Measurements from ENCODE around the gene INPP5F.
"Not testable (repeated sequence)": the region's sequence is repeated elsewhere in the genome, so short reads cannot be mapped to it uniquely, and the experiment has no call there.

The INPP5F gene

DNA sequence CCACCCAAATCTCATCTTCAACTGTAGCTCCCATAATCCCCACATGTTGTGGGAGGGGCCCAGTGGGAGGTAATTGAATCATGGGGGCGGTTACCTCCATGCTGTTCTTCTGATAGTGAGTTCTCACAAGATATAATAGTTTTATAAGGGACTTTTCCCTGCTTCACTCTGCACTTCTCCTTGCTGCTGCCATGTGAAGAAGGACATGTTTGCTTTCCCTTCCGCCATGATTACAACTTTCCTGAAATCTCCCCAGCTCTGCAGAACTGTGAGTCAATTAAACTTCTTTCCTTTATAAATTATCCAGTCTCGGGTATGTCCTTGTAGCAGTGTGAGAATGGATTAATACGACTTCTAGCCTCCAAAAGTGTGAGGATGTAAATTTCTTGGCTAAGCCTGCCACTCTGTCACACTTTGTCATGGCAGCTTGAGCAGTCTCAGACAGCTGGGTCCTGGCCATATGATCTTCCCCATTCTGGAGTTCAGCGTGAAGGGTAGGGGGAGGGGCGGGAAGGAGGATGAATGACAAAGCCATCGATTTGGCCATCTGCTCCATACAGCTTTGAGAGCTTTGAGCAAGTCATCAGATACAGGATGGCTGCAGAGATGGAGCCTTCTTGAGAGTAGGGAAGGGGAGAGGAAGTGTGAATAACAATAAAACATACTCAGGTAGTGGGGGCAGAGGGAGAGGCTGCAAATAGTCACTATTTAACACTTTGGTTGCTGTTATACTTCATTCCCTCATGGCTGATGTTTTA is 19.1 kb upstream of the INPP5F start:
- in situ Hi-C loops (cut with MboI; ENCODE audit: low sequenced_read_pairs): no loop called here

DNA sequence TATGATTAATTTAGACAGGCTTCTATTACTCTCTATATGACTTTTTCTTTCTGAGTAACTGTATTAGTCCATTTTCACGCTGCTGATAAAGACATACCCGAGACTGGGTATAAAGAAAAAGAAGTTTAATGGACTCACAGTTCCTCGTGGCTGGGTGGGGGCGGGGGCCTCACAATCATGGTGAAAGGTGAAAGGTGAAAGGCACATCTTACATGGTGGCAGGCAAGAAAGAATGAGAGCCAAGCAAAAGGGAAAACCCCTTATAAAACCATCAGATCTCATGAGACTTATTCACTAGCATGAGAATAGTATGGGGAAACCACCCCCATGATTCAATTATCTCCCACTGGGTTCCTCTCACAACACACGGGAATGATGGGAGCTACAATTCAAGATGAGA is 18.5 kb upstream of the INPP5F start:
- in situ Hi-C loops (cut with MboI; ENCODE audit: low sequenced_read_pairs): not testable (repeated sequence)

DNA sequence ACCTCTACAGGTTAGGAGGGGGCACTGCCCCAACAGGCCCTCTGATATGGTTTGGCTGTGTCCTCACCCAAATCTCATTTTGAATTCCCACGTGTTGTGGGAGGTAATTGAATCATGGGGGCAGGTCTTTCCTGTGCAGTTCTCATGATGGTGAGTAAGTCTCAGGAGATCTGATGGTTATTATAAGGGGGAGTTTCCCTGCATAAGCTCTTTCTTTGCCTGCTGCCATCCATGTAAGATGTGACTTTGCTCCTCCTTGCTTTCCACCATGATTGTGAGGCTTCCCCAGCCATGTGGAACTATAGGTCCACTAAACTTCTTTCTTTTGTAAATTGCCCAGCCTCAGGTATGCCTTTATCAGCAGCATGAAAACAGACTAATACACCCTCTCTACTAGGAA is 14.9 kb upstream of the INPP5F start:
- in situ Hi-C loops (cut with MboI; ENCODE audit: low sequenced_read_pairs): not testable (repeated sequence)

DNA sequence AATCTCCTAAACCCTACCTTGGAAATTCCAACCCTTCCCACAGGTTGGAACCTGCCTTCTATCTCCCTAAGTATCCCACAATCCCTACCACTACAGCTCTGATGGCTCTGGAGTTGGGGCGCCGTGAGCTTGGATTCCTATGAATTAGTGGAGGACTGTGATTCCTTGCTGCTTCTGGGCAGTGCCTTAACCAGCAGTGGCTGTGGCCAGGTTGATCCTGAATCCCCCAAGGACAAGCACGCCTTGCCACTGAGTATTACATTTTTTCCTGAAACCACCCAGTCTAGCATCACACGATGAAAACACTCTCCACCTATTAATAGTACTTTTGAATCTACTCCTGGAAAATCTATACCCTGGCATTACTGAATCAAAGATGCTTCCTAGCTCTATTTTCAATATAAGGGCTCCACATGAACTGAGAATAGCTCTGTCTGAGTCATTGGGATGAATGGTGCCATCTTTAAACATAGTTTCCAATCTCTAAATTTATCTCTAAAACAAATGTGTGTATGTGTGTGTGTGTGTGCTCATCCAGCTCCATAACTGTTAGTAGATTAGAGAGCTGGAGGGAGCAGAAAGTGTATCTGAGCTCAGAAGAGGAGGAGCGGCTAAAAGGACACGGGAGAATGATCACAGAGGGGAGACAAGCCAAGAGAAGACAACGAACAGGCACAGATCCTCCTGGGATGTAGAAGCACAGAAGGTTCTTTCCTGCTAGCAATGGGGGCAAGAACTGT is 11.9 kb upstream of the INPP5F start:
- in situ Hi-C loops (cut with MboI; ENCODE audit: low sequenced_read_pairs): no loop called here

DNA sequence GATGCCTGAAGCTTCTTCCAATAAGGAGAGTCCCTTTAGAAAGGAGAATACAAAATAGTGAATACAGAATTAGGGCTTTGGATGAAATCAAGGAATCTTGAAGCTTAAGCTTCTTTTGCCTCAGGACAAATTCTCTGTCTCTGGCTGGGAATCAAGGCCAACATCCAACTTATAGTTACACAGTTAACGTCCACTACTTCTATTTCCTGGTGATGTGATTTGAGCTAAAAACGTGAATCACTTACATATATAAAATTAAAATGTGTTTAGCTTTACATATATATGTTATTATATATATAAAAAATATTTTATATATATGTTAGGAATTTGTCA is 11.4 kb upstream of the INPP5F start:
- in situ Hi-C loops (cut with MboI; ENCODE audit: low sequenced_read_pairs): no loop called here

DNA sequence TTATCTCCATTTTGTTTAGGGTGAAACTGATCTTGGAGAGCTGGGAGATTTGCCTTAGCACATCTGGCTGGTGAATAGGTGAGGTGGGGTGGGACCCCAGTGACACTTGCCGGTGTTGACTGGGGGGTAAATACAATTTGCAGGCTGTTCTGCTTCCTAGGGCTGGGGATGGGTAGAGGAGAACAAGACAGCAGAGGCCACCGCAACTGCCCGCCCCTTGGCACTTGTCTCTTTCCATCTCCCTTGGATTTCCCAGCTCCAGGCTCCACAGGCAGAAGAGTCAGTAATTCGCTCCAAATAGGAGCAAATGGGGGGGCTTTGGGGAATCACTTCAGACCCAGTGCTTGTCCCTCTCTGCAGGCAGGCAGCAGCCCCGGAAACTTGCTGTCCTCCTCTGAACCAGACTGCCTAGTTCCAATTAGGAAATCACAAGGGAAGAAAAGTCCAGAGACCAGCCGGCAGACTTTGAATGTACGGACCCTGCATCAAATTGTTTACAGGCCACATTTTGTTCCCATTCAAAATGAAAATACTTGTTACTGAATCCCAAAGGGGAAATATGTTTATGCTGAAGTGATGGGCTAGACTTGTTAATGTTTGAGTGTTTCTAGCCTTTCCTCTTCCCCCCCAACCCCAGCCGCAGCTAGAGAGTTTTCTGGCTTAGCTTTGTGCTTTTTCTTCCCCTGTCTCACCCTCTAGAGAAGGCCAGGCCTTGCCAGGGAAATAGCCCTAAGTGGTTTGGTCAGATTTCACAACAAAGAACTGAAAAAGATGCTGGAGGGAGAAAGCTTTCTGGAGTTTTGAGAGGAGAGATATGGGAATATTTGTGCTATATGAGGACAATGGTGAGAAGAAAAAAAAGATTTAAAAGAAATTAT is 10.0 kb upstream of the INPP5F start:
- in situ Hi-C loops (cut with MboI; ENCODE audit: low sequenced_read_pairs): no loop called here

DNA sequence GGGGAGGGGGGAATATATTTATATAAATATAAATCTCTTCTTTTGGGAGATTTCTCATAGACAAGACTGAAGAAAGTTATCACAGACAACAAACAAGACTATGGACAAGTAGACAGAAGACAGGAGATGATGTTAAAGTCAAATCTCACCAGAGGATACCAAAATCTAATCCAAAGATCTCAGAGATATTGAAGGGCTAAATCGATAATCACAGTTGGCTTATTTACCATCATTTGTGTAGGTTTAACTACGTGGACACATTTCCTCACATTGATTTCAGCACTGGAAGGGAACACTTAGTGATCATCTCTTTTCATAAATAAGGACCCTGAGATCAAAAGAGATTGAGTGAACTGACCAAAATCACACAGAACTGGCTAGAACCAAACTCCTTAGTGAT is 2.7 kb upstream of the INPP5F start:
- in situ Hi-C loops (cut with MboI; ENCODE audit: low sequenced_read_pairs): no loop called here

DNA sequence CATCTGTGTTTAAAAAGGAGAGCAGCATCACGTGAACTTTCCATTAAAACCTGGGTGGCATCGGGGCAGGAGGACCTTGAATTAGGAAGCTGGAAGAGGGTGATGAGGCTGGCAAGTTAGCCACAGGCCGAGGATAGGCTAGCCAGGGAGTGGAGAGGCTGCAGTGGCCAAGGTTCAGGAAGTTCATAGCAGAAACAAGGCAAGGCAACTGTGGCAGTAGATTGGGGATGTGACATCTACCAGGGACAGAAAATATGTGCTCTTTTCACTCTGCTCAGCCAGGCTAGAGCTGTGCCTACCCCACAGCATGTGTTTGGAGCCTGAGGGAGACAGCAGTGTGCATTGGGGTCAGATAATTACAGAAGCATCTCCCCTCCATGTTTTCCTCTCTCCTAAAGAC is 2.2 kb upstream of the INPP5F start:
- in situ Hi-C loops (cut with MboI; ENCODE audit: low sequenced_read_pairs): no loop called here

DNA sequence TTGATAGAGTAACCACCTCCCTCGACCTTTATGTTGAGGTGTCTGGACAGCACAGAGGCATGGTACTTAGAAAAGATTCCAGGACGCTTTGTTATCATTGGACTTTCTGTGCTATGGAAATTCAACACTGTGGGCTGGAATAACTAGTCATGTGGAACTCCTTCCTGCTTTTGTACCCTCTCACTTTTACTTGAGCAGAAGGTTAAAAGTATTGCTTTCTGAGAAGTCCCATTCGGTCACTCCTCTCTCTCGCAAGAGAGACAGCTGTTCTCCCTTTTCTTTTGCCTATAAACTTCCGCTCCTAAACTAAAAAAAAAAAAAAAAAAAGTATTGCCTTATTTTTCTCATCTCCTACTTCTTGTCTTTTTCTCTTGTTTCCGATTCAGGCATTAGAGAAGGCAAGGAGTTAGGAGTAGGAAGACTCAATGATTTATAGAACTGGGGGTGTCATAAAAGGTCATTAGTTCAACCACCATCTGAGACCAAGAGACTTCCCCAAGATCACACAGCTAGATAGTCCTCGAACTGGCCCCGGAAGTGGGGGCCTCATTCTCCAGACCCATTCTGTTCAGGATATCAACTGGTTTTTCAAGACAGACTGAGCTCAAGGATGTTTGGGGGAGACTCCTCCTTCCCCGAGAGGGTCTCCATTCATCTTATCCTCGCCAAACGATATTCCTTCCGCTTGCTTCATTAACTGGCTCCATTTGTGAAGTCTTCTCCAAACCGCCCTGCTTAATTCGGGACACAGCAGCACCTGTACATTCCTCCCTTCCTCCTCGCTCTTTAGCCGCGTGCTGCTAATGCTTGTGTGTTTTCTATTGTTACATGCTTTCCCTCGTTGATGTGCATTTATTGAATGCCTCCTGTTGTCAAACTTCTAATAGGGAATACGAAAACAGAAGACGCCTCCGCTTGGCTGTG is 995 bp upstream of the INPP5F start:
- in situ Hi-C loops (cut with MboI; ENCODE audit: low sequenced_read_pairs): no loop called here

DNA sequence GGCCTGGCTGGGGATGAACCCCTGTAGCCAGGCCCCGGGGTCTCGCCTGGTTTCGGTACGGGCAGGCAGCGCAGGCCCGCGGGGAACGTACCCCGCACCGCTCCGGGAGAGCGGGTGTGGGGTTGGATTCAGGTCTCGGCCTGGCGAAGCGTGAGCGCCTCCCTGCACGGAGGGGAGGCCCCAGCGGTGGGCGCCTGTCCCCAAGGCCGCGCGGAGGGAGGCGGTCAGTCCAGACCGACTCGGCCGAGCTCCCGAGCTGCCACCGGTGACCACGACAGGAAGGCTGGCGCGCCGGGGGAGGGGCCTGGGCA is 378 bp upstream of the INPP5F start:
- in situ Hi-C loops (cut with MboI; ENCODE audit: low sequenced_read_pairs): no loop called here

DNA sequence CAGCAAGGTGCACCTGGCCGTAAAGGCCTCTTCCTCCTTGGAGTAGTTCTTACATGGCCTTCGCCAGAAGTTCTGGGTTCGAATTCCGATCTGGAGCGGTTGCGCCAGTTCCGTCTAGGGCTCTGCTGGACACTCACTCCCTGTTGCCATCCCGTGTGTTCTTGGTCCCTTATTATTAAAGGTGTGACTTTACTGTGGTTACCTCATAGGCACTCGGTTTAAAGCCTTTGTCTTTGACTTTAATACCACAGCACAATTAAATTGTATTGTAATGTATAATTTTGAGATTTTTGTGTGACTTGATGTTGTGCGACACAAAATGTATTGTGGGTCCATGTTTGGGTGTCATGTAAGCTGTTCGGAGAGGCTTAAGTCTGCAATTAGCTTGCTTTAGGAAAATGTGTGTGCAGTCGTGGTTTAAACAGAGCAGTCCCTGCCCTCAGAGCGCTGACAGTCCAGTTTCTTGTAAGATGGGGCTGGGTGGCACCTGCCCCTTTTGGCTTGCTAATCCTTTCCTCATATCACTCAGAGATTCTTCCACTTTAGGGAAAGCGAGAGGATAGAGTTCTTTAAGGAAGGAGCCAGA is 919 bp downstream of the INPP5F start:
- in situ Hi-C loops (cut with MboI; ENCODE audit: low sequenced_read_pairs): no loop called here

DNA sequence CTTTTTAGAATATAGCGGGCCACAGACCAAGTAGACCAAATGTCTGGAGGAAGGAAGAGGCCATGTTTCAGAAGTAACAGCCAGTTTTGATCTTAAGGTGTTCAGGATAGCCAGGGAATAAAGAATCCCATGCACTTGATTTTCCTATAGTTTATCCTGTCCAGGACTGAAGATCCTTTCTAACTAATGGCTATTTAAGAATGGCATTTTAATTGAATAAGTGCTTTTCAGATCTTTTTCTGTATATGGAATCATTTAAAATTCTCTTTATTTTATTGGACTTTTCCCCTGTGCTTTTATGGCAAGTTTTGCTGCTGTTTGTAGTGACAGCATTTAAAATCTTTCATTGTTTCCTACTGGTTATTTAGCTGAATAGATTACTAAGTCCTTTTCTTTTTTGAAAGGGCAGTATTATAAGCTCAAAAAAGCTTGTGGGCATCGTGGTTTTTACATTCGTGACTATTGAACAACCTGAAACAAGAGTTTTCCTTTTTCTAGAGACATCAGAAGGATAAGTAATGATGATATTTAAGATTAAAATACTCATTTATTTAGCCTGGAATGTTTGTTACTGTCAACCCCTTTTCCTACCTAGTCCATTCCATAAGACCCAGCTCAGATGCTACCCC is 2.4 kb downstream of the INPP5F start:
- in situ Hi-C loops (cut with MboI; ENCODE audit: low sequenced_read_pairs): no loop called here

DNA sequence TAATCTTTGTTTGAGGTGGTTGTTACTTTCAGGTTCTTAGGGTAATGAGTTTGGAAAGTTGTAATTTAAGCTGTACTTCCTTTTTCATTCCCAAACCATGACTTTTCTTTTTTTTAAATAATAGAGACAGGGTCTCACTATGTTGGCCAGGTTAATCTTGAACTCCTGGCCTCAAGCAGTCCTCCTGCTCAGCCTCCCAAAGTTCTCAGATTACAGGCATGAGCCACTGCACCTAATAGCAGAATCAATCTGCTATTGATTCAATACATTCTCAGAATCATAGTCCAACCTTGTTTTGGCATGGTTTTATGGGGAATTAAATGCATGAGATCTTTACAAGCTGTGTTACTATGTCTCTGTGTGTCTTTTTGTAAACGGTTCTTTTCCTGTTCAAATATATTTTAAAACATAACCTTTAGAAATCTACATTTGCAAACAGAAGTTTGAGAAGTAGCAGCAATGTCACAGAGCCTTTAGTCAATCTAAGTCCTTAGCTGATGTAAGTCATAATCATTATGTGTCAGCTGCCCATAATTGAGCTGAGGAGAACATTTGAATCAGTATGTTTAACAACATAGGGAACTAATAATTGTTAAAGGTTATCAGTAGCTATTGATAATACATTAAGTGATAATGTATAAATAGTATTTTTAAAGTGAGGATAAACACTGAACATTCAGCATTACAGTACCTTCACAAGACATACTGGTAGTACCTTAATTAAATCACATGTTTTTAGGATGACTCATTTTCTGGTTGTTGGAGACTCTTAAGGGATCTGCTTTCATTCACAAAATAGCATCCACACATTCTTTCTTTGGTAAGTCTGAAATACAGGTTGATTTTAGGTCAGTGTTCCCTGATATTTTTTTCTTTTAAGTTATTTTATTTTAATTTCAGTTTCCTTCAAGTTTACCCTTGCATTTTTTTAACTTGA is 8.8 kb downstream of the INPP5F start:
- in situ Hi-C loops (cut with MboI; ENCODE audit: low sequenced_read_pairs): no loop called here

DNA sequence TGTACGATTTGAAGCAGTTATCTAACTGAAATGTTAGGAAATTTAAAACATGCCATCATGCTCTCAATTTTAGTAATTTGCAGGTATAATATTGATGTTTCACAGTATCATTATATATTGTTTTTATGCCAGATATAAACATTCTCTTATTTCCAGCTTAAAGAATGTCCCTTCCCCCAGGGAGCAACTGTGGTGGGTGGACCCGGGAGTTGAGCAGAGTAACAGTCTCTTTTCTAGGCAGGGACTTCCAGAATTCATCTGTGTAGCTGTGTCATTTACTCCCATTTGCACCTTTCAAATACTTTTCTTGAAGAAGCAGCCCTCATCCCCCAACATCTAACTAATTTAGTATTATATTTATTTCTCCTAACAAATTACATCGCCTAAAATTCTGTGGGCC is 9.6 kb downstream of the INPP5F start:
- in situ Hi-C loops (cut with MboI; ENCODE audit: low sequenced_read_pairs): no loop called here

DNA sequence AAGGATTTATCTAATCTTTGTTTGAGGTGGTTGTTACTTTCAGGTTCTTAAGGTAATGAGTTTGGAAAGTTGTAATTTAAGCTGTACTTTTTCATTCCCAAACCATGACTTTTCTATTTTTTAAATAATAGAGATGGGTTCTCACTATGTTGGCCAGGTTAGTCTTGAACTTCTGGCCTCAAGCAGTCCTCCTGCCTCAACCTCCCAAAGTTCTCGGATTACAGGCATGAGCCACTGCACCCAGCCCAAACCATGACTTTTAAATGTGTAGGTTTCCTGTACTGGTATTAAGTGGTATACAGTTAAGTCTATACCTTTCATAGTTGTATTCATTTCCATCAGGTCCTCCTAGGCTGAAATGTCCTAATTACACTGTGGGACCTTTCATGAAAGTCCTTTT is 10.4 kb downstream of the INPP5F start:
- in situ Hi-C loops (cut with MboI; ENCODE audit: low sequenced_read_pairs): no loop called here

DNA sequence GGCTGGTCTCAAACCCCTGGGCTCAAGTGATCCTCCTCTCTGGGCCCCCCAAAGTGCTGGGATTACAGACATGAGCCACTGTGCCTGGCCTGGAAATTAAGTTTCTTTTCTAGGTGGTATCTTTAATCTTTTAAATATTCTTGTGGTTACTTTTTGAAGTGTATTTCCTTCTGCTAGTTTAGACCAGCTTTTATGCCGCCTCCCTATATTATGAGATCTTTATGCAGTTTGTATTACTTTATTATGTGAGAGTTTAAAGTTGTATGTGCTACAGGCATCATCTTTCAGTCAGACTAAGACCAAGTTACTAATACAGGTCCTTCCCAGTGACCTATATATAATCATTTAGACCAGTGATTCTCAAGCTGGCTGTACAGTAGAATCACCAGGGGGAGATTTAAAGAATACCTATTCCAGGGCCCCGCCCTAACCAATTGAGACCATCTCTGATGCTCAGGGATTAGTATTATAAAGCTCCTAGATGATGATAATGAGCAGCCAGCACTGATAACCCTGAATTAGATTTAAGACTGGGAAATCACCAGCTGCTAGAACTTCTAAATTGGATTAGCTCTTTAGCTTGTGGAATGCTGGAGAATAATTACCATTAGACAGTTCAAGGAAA is 11.3 kb downstream of the INPP5F start:
- in situ Hi-C loops (cut with MboI; ENCODE audit: low sequenced_read_pairs): no loop called here

DNA sequence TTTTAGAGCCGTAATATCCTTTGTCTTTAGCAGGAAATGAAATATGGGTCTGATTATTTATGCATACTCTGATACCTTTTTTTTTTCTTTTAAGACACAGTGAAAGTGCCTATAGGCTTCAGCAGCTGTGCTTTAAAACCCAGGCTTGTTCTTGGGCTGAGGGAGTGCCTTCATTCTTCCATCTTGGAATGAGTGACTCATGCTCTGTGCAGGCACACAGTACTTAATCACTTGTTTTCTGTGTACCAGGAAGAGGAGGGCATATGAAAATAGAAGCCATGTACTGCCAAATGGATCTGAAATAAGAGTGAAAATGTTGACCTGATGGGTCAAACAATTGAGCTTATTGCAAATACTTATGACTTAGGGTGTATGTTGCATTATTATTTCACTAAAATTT is 12.0 kb downstream of the INPP5F start:
- in situ Hi-C loops (cut with MboI; ENCODE audit: low sequenced_read_pairs): no loop called here

DNA sequence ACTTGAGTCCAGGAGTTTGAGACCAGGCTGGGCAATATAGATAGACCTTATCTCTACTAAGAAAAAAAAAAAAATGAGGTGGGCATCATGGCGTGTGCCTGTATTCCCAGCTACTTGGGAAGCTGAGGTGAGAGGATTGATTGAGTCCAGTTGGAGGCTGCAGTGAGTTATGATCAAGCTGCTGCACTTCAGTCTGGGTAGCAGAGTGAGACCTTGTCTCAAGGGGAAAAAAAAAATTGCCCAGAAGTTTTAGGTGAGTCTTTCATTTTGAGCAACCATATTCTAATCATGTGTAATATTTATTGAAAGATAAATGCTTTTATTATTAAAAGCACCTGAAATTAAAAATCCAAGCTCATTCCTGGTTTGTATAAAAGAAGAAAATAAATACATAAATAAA is 13.1 kb downstream of the INPP5F start:
- in situ Hi-C loops (cut with MboI; ENCODE audit: low sequenced_read_pairs): no loop called here

DNA sequence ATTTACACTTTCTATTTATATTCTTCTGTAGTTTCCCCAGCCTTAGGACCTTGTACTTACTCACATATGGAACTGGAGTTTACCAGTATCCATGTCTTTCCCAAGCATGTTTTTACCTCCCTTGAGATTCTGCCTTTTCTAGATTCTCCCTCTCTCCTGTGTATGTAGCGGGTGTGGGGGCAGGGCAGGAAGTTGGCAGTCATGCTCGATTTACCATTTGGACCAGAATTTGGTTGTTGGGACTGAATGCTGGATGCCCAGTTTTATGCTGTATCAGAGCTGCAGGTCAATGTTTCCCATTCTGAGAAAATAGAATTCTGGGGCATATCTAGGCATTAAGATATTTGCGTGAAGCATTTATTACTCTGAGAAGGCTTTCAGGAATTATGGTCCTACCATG is 14.2 kb downstream of the INPP5F start:
- in situ Hi-C loops (cut with MboI; ENCODE audit: low sequenced_read_pairs): no loop called here

Measured in hTERT RPE-1 (cell line).